Heart right ventricle (tissue), 16 donors: ENCODE results near the gene ERAL1. TPM values are rescaled to one million over a fixed set of nuclear protein-coding genes. Genes with fewer than 3 reads are reported as not detected.
"Not testable (repeated sequence)": the region's sequence is repeated elsewhere in the genome, so short reads cannot be mapped to it uniquely, and the experiment has no call there.

Source experiments
- ATAC-seq, 8 donors: fragments of 200-7000 bp; cut with Tn5 transposase; one replicate each; pipeline ENCODE4 v1.9.1; 2020; ENCODE audit warnings: mild to moderate bottlenecking in 8 of 8, moderate library complexity in 8 of 8, moderate number of reproducible peaks in 1 of 8
- DNase-seq, 2 donors: peaks; one replicate each; pipeline ENCODE4 v3.0.0-alpha.2; 2020
- H3K27ac ChIP-seq, 10 donors: fragments of 200-600 bp; sonication (generic) in 2 of 10; one replicate each; pipeline versions ENCODE4 v1.5.0 to v1.8.0; 2020 to 2022; ENCODE audit warnings: mild to moderate bottlenecking in 3 of 10
- H3K27me3 ChIP-seq, 7 donors: fragments of 200-600 bp; one replicate each; pipeline ENCODE4 v1.8.0; 2021 to 2022; ENCODE audit warnings: mild to moderate bottlenecking in 2 of 7
- H3K36me3 ChIP-seq, 9 donors: fragments of 200-600 bp; sonication (generic) in 1 of 9; one replicate each; pipeline versions ENCODE4 v1.5.0 to v1.8.0; 2020 to 2022; ENCODE audit warnings: mild to moderate bottlenecking in 2 of 9
- H3K4me1 ChIP-seq, 9 donors: fragments of 200-600 bp; sonication (generic) in 1 of 9; one replicate each; pipeline versions ENCODE4 v1.5.0 to v1.8.0; 2020 to 2022; ENCODE audit warnings: mild to moderate bottlenecking in 4 of 9
- H3K4me3 ChIP-seq, 10 donors: fragments of 200-600 bp; sonication (generic) in 2 of 10; one replicate each; pipeline versions ENCODE4 v1.5.0 to v1.8.0; 2020 to 2022; ENCODE audit warnings: mild to moderate bottlenecking in 7 of 10, moderate library complexity in 2 of 10
- H3K9me3 ChIP-seq, 11 donors: fragments of 200-600 bp in 10 of 11; sonication (generic) in 2 of 11; one replicate each; pipeline versions ENCODE4 v1.5.0 to v1.8.0; 2013 to 2022; ENCODE audit warnings: mild to moderate bottlenecking in 2 of 11, control low read depth in 1 of 11, moderate library complexity in 1 of 11
- WGBS, 2 donors: extraction: QIAGEN DNeasy Blood & Tissue Kit; methylation state at CpG; one replicate each; pipeline ENCODE4 v1.1.7; 2013; ENCODE audit warnings: inconsistent platforms in 1 of 2; 5-methylcytosine and 5-hydroxymethylcytosine counted together
- intact Hi-C, 10 donors: fragments of 100-400 bp; cut with DNase I; formaldehyde crosslinking; loops; one replicate each; pipeline versions ENCODE4 v1.11.1 to v1.14.2; 2022
- polyA plus RNA-seq, 2 donors: library from polyadenylated mRNA; stranded (reverse); fragments of 200-250 nt; gene quantifications; one replicate each; pipeline ENCODE4 v1.2.3, GENCODE V29; 2013
- total RNA-seq, 10 donors: library from RNA; stranded (reverse); fragmentation: NEBNext Ultra II Directional in 3 of 10; extraction: Animal tissue kit (Norgen Biotek cat#: 25700) in 3 of 10; gene quantifications; one replicate each; pipeline versions ENCODE4 v1.2.1 to v1.2.4, GENCODE V29; 2021 to 2023
- TF ChIP-seq, protein P1 (sequence below), 9 donors: fragments of 200-600 bp; sonication (generic) in 2 of 9; IDR thresholded peaks; one replicate each; pipeline versions ENCODE4 v1.5.0 to v1.8.0; 2021 to 2022; ENCODE audit warnings: antibody characterized with exemption in 9 of 9, mild to moderate bottlenecking in 5 of 9, moderate library complexity in 1 of 9
- donor health status: Arrhythmogenic right ventricular cardiomyopathy.
- donor health status: ischemic (EF 13 %, LVEDD 7.1; RV severe dilation, severe dysfunction).
- donor health status: healthy with polysubstance abuse.
- donor health status: DM: no; HTN: yes; CAD: no.
- donor health status: DM: no; HTN: no; CAD: no.
- donor health status: ischemic (EF 25% LVEDD 6.9; RV normal size, moderate dysfunction).
- donor health status: ischemic (EF 25% LVEDD 5.7; RV mildly dilated, moderate dysfunction).
- donor health status: healthy.
- donor health status: DM: yes; HTN: yes; CAD: no.
- donor health status: Ischemic cardiomyopathy.
- donor health status: ischemic (EF 35%, LVEDD 5.7; RV mildly dilated, moderate dysfunction).
- donor health status: nonischemic (EF 11% LVEDD 7.7; RV severe dilation, severe dysfunction).
- donor health status: DM: yes; HTN: yes; CAD: no.
- donor health status: PGD.
- donor health status: ischemic (EF 29% LVEDD 5.4; RV normal size, mild dysfunction).
- donor health status: nonischemic (EF 23%, LVEDD 6.1; RV moderate dilation, normal function).

The ERAL1 gene
- total and polyA plus RNA-seq, 12 donors: 32.3 to 48.2 (median 39.2) TPM

DNA sequence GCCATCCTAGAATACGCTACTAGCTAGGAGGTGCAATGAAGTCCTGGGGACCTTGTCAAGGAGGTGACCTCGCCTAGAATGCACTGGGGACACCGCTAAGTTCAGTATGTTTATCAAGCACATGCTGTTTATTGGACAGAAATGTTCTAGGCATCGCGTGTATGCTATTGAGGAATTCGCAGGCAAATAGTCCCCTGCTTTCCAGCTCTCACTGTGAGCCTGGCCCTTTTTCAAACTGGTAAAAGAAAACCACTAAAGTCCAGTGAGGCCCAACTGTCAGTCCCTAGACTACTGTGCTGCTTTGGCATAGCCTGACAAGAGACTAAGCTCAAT, 11.0 kb upstream of the ERAL1 start:
- 89 to 92% methylated on average over 6 of the region's 6 CpGs for WGBS, 2 donors
- peaks cover 0 to 33% (median 15%) of the 10 kb centered on the region in 9 donors for H3K4me1 ChIP-seq
- ATAC-seq (no peak), DNase-seq (no peak)
- no peak overlapping the region for H3K4me3 ChIP-seq
- intact Hi-C loops: loop anchor here in 4 of 10 donors (5.0 to 10.0 kb wide), 3 partner anchors 79 to 101 kb away; no protein-coding TSS in a partner anchor
- H3K27ac ChIP-seq: no peak overlapping the region
- H3K36me3 ChIP-seq: peaks cover 0 to 8% (median 0%) of the 10 kb centered on the region in 9 donors
- no peaks in the 10 kb centered on the region for H3K9me3 ChIP-seq
- no peaks in the 10 kb centered on the region for H3K27me3 ChIP-seq
- TF ChIP-seq, protein P1, sequence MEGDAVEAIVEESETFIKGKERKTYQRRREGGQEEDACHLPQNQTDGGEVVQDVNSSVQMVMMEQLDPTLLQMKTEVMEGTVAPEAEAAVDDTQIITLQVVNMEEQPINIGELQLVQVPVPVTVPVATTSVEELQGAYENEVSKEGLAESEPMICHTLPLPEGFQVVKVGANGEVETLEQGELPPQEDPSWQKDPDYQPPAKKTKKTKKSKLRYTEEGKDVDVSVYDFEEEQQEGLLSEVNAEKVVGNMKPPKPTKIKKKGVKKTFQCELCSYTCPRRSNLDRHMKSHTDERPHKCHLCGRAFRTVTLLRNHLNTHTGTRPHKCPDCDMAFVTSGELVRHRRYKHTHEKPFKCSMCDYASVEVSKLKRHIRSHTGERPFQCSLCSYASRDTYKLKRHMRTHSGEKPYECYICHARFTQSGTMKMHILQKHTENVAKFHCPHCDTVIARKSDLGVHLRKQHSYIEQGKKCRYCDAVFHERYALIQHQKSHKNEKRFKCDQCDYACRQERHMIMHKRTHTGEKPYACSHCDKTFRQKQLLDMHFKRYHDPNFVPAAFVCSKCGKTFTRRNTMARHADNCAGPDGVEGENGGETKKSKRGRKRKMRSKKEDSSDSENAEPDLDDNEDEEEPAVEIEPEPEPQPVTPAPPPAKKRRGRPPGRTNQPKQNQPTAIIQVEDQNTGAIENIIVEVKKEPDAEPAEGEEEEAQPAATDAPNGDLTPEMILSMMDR (IDR thresholded peaks at IDR 0.05): no peak

DNA sequence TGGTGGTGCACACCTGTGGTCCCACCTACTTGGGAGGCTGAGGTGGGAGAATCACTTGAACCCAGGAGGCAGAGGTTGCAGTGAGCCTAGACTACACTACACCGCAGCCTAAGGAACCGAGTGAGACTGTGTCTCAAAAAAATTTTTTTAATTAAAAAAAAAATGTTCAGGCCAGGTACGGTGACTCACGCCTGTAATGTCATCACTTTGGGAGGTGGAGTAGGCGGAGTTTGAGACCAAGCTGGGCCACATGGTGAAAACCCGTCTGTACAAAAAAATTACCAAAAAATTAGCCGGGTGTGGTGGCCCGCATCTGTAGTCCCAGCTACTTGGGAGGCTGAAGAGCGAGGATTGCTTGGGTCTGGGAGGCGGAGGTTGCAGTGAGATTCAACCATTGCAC, 8.6 kb upstream of the ERAL1 start:
- TF ChIP-seq, protein P1 (IDR thresholded peaks at IDR 0.05): no peak
- WGBS, 2 donors: 94 to 95% methylated on average over 10 of the region's 10 CpGs
- no peaks in the 10 kb centered on the region for H3K27me3 ChIP-seq
- no peak overlapping the region for H3K4me3 ChIP-seq
- no peaks in the 10 kb centered on the region for H3K9me3 ChIP-seq
- intact Hi-C loops: loop anchor here in 4 of 10 donors (10.0 kb wide), 2 partner anchors 81 to 99 kb away; no protein-coding TSS in a partner anchor
- DNase-seq: no peak
- H3K27ac ChIP-seq: no peak overlapping the region
- H3K36me3 ChIP-seq: no peaks in the 10 kb centered on the region
- H3K4me1 ChIP-seq: peaks cover 0 to 13% (median 9%) of the 10 kb centered on the region in 9 donors
- ATAC-seq: no peak

DNA sequence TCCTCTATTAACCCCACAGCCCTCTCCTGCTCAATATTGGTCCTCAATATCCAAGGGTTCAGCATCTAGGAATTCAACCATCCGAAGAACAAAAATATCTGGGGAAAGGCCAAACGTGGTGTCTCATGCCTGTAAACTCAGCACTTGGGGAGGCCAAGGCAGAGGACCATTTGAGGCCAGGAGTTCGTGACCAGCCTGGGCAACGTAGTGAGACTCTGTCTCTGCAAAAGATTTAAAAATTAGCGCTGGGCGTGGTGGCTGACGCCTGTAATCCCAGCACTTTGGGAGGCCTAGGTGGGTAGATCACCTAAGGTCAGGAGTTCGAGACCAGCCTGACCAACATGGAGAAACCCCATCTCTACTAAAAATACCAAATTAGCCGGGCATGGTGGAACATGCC, 8.1 kb upstream of the ERAL1 start:
- 89 to 90% methylated on average over 9 of the region's 9 CpGs for WGBS, 2 donors
- DNase-seq, H3K27ac ChIP-seq, H3K27me3 ChIP-seq, ATAC-seq, H3K9me3 ChIP-seq, H3K4me1 ChIP-seq, H3K4me3 ChIP-seq, H3K36me3 ChIP-seq: not testable (repeated sequence)
- intact Hi-C loops: loop anchor here in 4 of 10 donors (10.0 kb wide), 2 partner anchors 82 to 98 kb away; no protein-coding TSS in a partner anchor

DNA sequence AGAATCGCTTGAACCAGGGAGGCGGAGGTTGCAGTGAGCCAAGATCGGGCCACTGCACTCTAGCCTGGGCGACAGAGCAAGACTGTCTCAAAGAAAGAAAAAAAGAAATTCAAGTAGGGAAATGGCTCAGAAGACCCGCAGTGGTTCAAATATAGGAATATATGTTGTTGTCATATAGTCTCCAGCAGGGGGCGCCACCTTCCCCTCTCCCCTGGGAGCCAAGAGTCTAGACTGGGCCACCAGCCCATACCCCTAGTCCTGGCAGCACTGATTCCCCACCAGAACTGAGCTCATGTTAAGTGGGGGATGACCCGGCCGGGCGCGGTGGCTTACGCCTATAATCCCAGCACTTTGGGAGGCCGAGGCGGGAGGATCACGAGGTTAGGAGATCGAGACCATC, 6.1 kb upstream of the ERAL1 start:
- DNase-seq (peak in 1 of 2 donors; percentile 18), ATAC-seq (peak in 4 of 8 donors; percentile 31 to 62 (median 38))
- H3K36me3 ChIP-seq, H3K4me1 ChIP-seq, H3K27me3 ChIP-seq, H3K27ac ChIP-seq, H3K4me3 ChIP-seq, H3K9me3 ChIP-seq: not testable (repeated sequence)
- 87 to 90% methylated on average over 15 of the region's 15 CpGs for WGBS, 2 donors
- TF ChIP-seq, protein P1 (IDR thresholded peaks at IDR 0.05): peak in 8 of 9 donors; percentile 25 to 56 (median 34)
- intact Hi-C loops: loop anchor here in 4 of 10 donors (10.0 kb wide), 2 partner anchors 84 to 96 kb away; no protein-coding TSS in a partner anchor

DNA sequence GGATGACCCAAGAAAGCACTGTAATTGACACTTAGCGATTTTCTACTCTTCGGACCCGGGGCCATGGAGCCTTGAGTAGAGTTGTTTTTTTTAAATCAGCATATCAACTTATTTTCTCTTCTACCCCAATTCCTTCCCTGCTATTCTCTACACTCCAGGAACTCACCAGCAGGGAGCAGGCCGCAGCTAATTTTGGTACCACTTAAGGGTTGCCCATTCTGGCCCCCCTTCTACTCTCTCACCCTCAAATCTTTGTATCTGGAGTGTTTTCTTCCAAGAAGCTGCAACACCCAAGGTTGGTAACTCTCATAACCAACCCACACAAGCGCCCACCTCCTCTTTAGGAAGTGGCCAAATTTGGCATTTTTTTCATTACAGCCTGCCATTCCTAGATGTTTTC, 5.5 kb upstream of the ERAL1 start:
- H3K4me3 ChIP-seq: no peak overlapping the region
- no peak for DNase-seq
- peak in 3 of 8 donors; percentile 40 to 71 (median 51) for ATAC-seq
- no peak overlapping the region for H3K27ac ChIP-seq
- TF ChIP-seq, protein P1 (IDR thresholded peaks at IDR 0.05): peak in 3 of 9 donors; percentile 19 to 28 (median 25)
- 70 to 73% methylated on average over 5 of the region's 5 CpGs for WGBS, 2 donors
- no peaks in the 10 kb centered on the region for H3K36me3 ChIP-seq
- H3K4me1 ChIP-seq: peaks cover 0 to 4% (median 3%) of the 10 kb centered on the region in 9 donors
- no peaks in the 10 kb centered on the region for H3K9me3 ChIP-seq
- no peaks in the 10 kb centered on the region for H3K27me3 ChIP-seq
- intact Hi-C loops: loop anchor here in 4 of 10 donors (10.0 kb wide), 2 partner anchors 84 to 96 kb away; no protein-coding TSS in a partner anchor
